Nephron (organoid): Measurements from ENCODE around the gene ZNF112.

Experiments
- H3K27ac Mint-ChIP-seq, 3 experiments: 2 replicates each; pipeline ENCODE4 v1.8.0; 2020; ENCODE audit warnings: mixed read lengths in 3 of 3, mild to moderate bottlenecking in 2 of 3, moderate library complexity in 1 of 3
- H3K27me3 Mint-ChIP-seq: 2 replicates; pipeline ENCODE4 v1.8.0; 2021; ENCODE audit warnings: low read depth, mild to moderate bottlenecking, moderate library complexity, mixed read lengths
- H3K36me3 Mint-ChIP-seq: 2 replicates; pipeline ENCODE4 v1.8.0; 2020; ENCODE audit warnings: low read depth, mixed read lengths
- H3K4me1 Mint-ChIP-seq: 2 replicates; pipeline ENCODE4 v1.8.0; 2020; ENCODE audit warnings: mixed read lengths
- H3K4me3 Mint-ChIP-seq, 3 experiments: 2 replicates each; pipeline ENCODE4 v1.8.0; 2020; ENCODE audit warnings: mild to moderate bottlenecking in 3 of 3, mixed read lengths in 3 of 3, moderate library complexity in 2 of 3
- H3K9me3 Mint-ChIP-seq: 2 replicates; pipeline ENCODE4 v1.8.0; 2020; ENCODE audit warnings: mixed read lengths
- TF ChIP-seq, protein P1 (sequence below), 3 experiments: fragments of 200-600 bp; sonication (generic); IDR thresholded peaks; one replicate each; pipeline ENCODE4 v1.5.0; 2021; ENCODE audit warnings: antibody characterized with exemption in 3 of 3; ENCODE audit not compliant: unreplicated experiment in 3 of 3

The ZNF112 gene

DNA sequence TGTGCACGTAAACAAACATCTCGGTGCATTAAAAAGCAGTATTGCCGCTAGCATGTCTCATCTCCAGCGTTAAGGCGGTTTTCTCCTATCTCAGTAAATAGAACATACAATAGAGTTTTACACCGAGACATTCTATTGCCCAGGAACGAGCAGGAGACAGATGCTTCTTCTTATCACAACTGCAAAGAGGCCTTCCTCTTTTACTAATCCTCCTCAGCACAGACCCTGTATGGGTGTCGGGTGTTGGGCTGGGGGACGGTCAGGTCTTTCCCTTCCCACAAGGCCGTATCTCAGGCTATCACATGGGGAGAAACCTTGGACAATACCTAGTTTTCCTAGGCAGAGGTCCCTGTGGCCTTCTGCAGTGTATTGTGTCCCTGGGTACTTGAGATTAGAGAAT is 75.6 kb downstream of the ZNF112 start:
- no peaks in the 10 kb centered on the region for H3K27me3 Mint-ChIP-seq
- H3K4me1 Mint-ChIP-seq, result no peaks in the 10 kb centered on the region
- no peak overlapping the region for H3K4me3 Mint-ChIP-seq
- TF ChIP-seq, protein P1, sequence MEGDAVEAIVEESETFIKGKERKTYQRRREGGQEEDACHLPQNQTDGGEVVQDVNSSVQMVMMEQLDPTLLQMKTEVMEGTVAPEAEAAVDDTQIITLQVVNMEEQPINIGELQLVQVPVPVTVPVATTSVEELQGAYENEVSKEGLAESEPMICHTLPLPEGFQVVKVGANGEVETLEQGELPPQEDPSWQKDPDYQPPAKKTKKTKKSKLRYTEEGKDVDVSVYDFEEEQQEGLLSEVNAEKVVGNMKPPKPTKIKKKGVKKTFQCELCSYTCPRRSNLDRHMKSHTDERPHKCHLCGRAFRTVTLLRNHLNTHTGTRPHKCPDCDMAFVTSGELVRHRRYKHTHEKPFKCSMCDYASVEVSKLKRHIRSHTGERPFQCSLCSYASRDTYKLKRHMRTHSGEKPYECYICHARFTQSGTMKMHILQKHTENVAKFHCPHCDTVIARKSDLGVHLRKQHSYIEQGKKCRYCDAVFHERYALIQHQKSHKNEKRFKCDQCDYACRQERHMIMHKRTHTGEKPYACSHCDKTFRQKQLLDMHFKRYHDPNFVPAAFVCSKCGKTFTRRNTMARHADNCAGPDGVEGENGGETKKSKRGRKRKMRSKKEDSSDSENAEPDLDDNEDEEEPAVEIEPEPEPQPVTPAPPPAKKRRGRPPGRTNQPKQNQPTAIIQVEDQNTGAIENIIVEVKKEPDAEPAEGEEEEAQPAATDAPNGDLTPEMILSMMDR (IDR thresholded peaks at IDR 0.05; ENCODE audit: unreplicated experiment in 3 of 3), result no peak
- H3K9me3 Mint-ChIP-seq, result peaks cover 50% of the 10 kb centered on the region
- H3K36me3 Mint-ChIP-seq, result peaks cover 73% of the 10 kb centered on the region
- H3K27ac Mint-ChIP-seq, result no peak overlapping the region

DNA sequence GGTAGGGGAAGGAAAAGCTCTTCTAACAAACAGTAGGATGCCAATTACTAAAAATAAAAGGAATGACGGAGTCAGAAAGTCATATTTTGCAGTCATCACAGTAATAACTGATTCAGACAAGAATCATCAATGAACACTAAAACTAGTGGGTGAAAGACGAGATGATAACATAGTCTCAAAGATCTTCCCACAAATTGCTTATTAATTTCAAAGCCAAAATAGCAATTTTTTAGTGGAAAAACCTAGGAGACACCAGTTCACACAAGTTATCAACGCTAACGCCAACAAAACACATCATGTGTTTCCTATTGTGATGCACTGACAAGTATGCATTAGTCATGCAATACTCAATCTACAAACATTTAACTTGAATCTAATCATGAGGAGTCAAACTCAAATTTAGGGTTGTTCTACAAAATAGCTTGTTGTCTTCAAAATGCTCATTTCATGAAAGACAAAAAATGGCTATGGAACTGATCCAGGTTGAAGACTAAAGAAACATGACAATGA is 78.2 kb downstream of the ZNF112 start:
- Mint-ChIP-seq H3K4me1 (no peaks in the 10 kb centered on the region), H3K27ac (no peak overlapping the region), H3K27me3 (no peaks in the 10 kb centered on the region), H3K9me3 (peaks cover 59% of the 10 kb centered on the region), H3K36me3 (peaks cover 77% of the 10 kb centered on the region), H3K4me3 (no peak overlapping the region)
- TF ChIP-seq, protein P1 (IDR thresholded peaks at IDR 0.05; ENCODE audit: unreplicated experiment in 3 of 3), result no peak

DNA sequence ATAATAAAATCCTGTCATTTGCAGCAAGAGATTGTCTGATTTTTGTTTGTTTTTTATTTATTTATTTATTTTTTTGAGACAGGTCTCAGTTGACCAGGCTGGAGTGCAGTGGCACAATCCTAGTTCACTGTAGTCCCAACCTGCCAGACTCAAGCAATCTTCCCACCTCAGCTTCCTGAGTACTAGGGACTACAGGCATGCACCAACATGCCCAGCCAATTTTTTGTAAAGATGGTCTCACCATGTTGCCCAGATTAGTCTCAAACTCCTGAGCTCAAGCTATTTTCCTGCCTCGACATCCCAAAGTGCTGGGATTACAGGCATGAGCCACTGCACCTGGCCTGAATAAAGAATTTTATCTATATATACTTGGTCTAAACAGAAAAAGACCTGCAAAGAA is 79.1 kb downstream of the ZNF112 start:
- no peaks in the 10 kb centered on the region for H3K27me3 Mint-ChIP-seq
- no peaks in the 10 kb centered on the region for H3K4me1 Mint-ChIP-seq
- H3K9me3 Mint-ChIP-seq, result peaks cover 61% of the 10 kb centered on the region
- no peak overlapping the region for H3K4me3 Mint-ChIP-seq
- no peak overlapping the region for H3K27ac Mint-ChIP-seq
- H3K36me3 Mint-ChIP-seq, result peaks cover 79% of the 10 kb centered on the region
- TF ChIP-seq, protein P1 (IDR thresholded peaks at IDR 0.05; ENCODE audit: unreplicated experiment in 3 of 3), result no peak
